GM12891 (cell line): ENCODE measurements around the gene LDB1.

ENCODE experiments used
- POLR2A ChIP-seq: IDR thresholded peaks from 2 replicates; pipeline ENCODE4 v1.6.1; 2011; ENCODE audit warnings: low read depth, low read length, control low read depth
- POLR2AphosphoS5 ChIP-seq: IDR thresholded peaks from 2 replicates; pipeline ENCODE4 v1.6.1; 2011; ENCODE audit warnings: low read depth, low read length, control low read depth

- no peak for TF ChIP-seq POLR2A
- no peak for TF ChIP-seq POLR2AphosphoS5
Observed at GRCh38 chr10:102113261-102113955, 6.8 kb downstream of the LDB1 start.
